ENCODE measurements around the gene SEMA4A. TPM values are rescaled to one million over a fixed set of nuclear protein-coding genes. Genes with fewer than 3 reads are reported as not detected.

The SEMA4A gene
- total and polyA plus RNA-seq, 9 of the 15 experiments (the other 6 are each of a cell fraction or from before 2014, with no cell fraction given) = 0.04 to 1.7 (median 0.45) TPM

GRCh38 chr1:156122519-156123355 lies 30.6 kb upstream of the SEMA4A start (continued):
- TF ChIP-seq, protein P1, sequence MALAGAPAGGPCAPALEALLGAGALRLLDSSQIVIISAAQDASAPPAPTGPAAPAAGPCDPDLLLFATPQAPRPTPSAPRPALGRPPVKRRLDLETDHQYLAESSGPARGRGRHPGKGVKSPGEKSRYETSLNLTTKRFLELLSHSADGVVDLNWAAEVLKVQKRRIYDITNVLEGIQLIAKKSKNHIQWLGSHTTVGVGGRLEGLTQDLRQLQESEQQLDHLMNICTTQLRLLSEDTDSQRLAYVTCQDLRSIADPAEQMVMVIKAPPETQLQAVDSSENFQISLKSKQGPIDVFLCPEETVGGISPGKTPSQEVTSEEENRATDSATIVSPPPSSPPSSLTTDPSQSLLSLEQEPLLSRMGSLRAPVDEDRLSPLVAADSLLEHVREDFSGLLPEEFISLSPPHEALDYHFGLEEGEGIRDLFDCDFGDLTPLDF (CRISPR knock-in tag; IDR thresholded peaks at IDR 0.05) = no peak
- TF ChIP-seq HNRNPK (IDR thresholded peaks at IDR 0.05; ENCODE audit: low read depth, low read length, poor library complexity, severe bottlenecking) (no peak), POLR3A (IDR thresholded peaks at IDR 0.05; ENCODE audit: borderline replicate concordance, extremely low read depth, insufficient read depth, insufficient read length) (no peak), NRF1 (conservative IDR thresholded peaks at IDR 0.05 in 1 of 2, IDR thresholded peaks at IDR 0.05 in 1 of 2) (0 out of 4 replicates have a peak, but pooled peaks of 1 of the 2 experiments have one; percentile 13), NBN (IDR thresholded peaks at IDR 0.05; ENCODE audit: low read depth) (peak; percentile 18; the same call in 1 of the 2 replicates), NR4A1 (CRISPR knock-in tag; IDR thresholded peaks at IDR 0.05) (no peak), NR4A1 (tag; IDR thresholded peaks at IDR 0.05) (peak; percentile 35; the same call in 1 of the 2 replicates), PPARD (CRISPR knock-in tag; IDR thresholded peaks at IDR 0.05) (no peak), L3MBTL2 (IDR thresholded peaks at IDR 0.05) (no peak), ARHGAP35 (IDR thresholded peaks at IDR 0.05; ENCODE audit: partially characterized antibody) (no peak), HDAC3 (IDR thresholded peaks at IDR 0.05; ENCODE audit: borderline replicate concordance, partially characterized antibody) (no peak), ZNF24 (IDR thresholded peaks at IDR 0.05) (no peak), ARID3B (CRISPR knock-in tag; IDR thresholded peaks at IDR 0.05; ENCODE audit: borderline replicate concordance) (no peak), PURB (CRISPR knock-in tag; IDR thresholded peaks at IDR 0.05; ENCODE audit: low read depth) (no peak), TBL1XR1 (IDR thresholded peaks at IDR 0.05; ENCODE audit: low read length in 2 of 2) (no peak), DLX4 (CRISPR knock-in tag; IDR thresholded peaks at IDR 0.05) (no peak), MEIS2 (IDR thresholded peaks at IDR 0.05; ENCODE audit: partially characterized antibody) (no peak)
- TF ChIP-seq, protein P2, sequence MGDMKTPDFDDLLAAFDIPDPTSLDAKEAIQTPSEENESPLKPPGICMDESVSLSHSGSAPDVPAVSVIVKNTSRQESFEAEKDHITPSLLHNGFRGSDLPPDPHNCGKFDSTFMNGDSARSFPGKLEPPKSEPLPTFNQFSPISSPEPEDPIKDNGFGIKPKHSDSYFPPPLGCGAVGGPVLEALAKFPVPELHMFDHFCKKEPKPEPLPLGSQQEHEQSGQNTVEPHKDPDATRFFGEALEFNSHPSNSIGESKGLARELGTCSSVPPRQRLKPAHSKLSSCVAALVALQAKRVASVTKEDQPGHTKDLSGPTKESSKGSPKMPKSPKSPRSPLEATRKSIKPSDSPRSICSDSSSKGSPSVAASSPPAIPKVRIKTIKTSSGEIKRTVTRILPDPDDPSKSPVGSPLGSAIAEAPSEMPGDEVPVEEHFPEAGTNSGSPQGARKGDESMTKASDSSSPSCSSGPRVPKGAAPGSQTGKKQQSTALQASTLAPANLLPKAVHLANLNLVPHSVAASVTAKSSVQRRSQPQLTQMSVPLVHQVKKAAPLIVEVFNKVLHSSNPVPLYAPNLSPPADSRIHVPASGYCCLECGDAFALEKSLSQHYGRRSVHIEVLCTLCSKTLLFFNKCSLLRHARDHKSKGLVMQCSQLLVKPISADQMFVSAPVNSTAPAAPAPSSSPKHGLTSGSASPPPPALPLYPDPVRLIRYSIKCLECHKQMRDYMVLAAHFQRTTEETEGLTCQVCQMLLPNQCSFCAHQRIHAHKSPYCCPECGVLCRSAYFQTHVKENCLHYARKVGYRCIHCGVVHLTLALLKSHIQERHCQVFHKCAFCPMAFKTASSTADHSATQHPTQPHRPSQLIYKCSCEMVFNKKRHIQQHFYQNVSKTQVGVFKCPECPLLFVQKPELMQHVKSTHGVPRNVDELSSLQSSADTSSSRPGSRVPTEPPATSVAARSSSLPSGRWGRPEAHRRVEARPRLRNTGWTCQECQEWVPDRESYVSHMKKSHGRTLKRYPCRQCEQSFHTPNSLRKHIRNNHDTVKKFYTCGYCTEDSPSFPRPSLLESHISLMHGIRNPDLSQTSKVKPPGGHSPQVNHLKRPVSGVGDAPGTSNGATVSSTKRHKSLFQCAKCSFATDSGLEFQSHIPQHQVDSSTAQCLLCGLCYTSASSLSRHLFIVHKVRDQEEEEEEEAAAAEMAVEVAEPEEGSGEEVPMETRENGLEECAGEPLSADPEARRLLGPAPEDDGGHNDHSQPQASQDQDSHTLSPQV (IDR thresholded peaks at IDR 0.05) = peak; percentile 86; the same call in 1 of the 2 replicates
